Immature natural killer cell (primary cell): ENCODE results near the gene AMOT. TPM values are rescaled to one million over a fixed set of nuclear protein-coding genes. Genes with fewer than 3 reads are reported as not detected.

Experiments
- DNase-seq, 3 donors: peaks; one replicate each; pipeline ENCODE4 v3.0.0; 2022; ENCODE audit warnings: mixed read lengths in 1 of 3
- H3K27ac Mint-ChIP-seq, 6 donors: one replicate each; pipeline ENCODE4 v1.8.0; 2020; ENCODE audit warnings: mixed read lengths in 6 of 6, mild to moderate bottlenecking in 5 of 6, inconsistent platforms in 4 of 6, moderate library complexity in 3 of 6
- H3K27me3 Mint-ChIP-seq, 3 donors: one replicate each; pipeline ENCODE4 v1.8.0; 2020 to 2021; ENCODE audit warnings: low read depth in 3 of 3, mild to moderate bottlenecking in 3 of 3, mixed read lengths in 3 of 3, moderate library complexity in 3 of 3, inconsistent platforms in 1 of 3
- H3K36me3 Mint-ChIP-seq, 3 donors: one replicate each; pipeline ENCODE4 v1.8.0; 2020; ENCODE audit warnings: mixed read lengths in 3 of 3, inconsistent platforms in 2 of 3, mild to moderate bottlenecking in 2 of 3
- H3K4me1 Mint-ChIP-seq, 2 donors: one replicate each; pipeline ENCODE4 v1.8.0; 2020; ENCODE audit warnings: inconsistent platforms in 2 of 2, mild to moderate bottlenecking in 2 of 2, mixed read lengths in 2 of 2, moderate library complexity in 1 of 2
- H3K4me3 Mint-ChIP-seq, 5 donors: one replicate each; pipeline ENCODE4 v1.8.0; 2020; ENCODE audit warnings: mild to moderate bottlenecking in 5 of 5, mixed read lengths in 5 of 5, inconsistent platforms in 3 of 5, moderate library complexity in 3 of 5
- H3K9me3 Mint-ChIP-seq, 6 donors: one replicate each; pipeline ENCODE4 v1.8.0; 2020; ENCODE audit warnings: mild to moderate bottlenecking in 6 of 6, mixed read lengths in 6 of 6, inconsistent platforms in 4 of 6, moderate library complexity in 3 of 6
- polyA plus RNA-seq, 3 donors: library from polyadenylated mRNA; unstranded; fragments of 300-500 nt; fragmentation: Illumina TruSeq; gene quantifications; one replicate each; pipeline ENCODE4 v1.2.3, GENCODE V29; 2021

Gene AMOT
- polyA plus RNA-seq, 3 donors from 2014 or later = 4.0 to 8.1 (median 5.0) TPM

DNA sequence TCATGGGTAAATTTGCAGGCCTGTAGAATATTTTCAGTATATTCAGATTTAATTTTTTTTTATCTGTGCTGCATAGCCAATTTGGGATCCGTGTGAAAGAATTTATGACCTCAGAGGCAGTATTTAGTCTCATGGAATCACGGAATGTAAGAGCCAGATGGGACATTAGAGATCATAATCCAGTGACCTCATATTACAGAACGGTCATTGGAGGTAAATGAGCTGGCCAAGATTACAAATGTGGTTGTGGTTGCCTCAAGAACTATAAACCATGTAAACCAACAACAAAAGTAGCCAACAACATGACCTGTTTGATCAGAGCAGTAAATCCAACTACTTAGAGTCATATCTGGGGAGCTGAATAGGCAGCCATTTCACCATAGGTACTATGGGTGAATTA, 71.6 kb downstream of the AMOT start:
- peaks cover 2 to 11% (median 5%) of the 10 kb centered on the region in 3 donors for H3K27me3 Mint-ChIP-seq
- no peaks in the 10 kb centered on the region for H3K9me3 Mint-ChIP-seq
- no peak overlapping the region for H3K27ac Mint-ChIP-seq
- H3K4me3 Mint-ChIP-seq = no peak overlapping the region
- no peaks in the 10 kb centered on the region for H3K4me1 Mint-ChIP-seq
- H3K36me3 Mint-ChIP-seq = no peaks in the 10 kb centered on the region
- no peak for DNase-seq

DNA sequence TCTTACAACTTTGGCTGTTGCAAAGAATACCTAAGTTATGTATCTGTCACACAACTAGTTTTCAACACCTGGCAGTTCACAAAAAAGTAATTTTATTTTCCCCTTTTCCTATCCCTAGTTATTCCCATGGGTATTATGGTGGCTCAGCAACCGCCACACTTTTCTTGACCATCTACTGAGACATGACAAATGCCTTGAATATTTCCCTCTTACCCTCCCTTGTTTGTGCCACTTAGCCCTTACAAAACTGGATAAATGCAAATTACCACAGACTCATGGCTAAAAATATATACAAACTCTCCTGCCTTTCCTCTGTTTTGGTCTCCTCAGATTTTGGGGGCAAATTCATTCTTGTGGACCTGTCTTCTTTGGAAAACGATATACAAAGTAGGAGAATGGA, 72.1 kb downstream of the AMOT start:
- Mint-ChIP-seq H3K4me1 (no peaks in the 10 kb centered on the region), H3K4me3 (no peak overlapping the region), H3K9me3 (no peaks in the 10 kb centered on the region), H3K36me3 (no peaks in the 10 kb centered on the region), H3K27ac (no peak overlapping the region), H3K27me3 (peaks cover 2 to 11% (median 5%) of the 10 kb centered on the region in 3 donors)
- DNase-seq = no peak

DNA sequence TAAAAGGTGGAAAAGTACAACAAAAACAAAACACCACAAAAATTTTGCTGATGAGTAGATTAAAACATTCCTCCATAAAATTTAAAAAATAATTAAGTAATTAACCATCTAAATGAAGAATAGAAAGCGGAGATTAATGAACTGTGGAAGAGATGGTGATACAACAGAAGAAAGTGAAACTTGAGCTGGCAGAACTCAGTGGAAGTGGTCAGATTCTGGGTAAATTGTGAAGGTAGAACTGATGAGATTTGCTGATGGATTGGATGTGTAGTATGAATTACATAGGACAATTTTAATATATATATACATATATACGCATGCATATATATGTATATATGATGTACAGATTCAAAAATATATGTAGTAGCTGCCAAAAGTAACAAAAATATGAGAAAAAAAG, 73.9 kb downstream of the AMOT start:
- Mint-ChIP-seq H3K4me1 (no peaks in the 10 kb centered on the region), H3K27ac (no peak overlapping the region), H3K36me3 (no peaks in the 10 kb centered on the region), H3K4me3 (no peak overlapping the region), H3K9me3 (no peaks in the 10 kb centered on the region), H3K27me3 (peaks cover 2 to 7% (median 5%) of the 10 kb centered on the region in 3 donors)
- no peak for DNase-seq

DNA sequence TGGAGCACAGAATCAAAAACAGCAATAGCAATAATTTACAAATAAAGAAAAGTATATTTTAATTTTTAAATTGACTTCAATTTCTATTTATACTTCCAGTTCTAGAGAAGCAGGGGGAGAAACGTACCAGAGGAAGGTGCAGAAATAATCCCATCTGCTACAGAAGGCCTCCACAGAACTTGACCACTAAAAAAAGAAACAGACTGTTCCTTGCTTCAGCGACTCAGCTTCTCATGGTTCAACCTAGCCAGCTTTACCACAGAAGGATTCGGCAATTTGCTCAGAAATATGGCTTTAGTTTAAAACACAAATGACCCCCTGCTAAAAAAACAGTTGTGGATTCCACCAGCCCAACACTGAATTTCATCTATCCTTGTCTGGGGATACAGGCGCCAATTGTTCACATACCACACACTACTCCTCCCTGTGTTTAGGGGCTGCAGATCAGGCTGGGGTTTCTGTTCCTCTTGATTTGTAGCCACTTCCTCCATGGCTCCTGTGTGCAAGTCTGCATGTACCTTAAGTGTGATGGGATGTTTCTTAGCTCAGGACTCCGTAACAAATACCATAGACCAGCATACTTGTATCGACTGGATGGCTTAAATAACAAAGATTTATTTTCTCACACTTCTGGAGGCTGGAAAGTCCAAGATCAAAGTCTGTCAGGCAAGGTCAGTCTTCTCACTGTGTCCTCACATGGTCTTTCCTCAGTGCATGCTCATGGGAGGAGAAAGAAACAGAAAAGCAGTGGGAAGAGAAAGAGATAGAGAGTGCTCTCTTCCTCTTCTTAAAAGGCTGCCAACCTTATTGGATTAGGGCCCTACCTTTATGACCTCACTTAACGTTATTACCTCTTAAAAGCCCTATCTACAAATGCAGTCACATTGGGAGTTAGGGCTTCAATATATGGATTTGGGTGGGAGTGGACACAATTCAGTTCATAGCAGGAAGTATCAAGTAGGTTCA, 79.1 kb downstream of the AMOT start:
- Mint-ChIP-seq H3K4me3 (no peak overlapping the region), H3K36me3 (no peaks in the 10 kb centered on the region), H3K27me3 (peaks cover 0 to 12% (median 4%) of the 10 kb centered on the region in 3 donors), H3K27ac (no peak overlapping the region), H3K9me3 (no peaks in the 10 kb centered on the region), H3K4me1 (no peaks in the 10 kb centered on the region)
- DNase-seq = no peak

DNA sequence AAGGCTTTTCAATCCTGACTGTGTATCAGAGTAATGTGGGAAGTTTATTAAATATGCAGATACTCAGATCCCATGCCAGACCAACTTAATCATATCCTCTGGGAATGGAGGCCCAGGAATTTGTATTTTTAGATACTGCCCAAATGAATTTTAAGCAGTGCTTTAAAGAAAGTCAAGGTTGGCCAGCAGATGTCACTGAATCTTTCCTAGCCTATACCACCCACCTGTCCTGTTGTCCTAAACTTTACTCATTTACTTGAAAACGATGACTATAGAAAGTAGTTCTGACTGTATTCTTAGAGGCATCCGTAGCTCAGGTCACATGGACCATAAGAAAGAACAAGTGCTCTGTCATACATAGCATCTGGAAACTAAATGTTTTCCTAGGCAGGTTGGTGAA, 79.9 kb downstream of the AMOT start:
- H3K27ac Mint-ChIP-seq = no peak overlapping the region
- H3K36me3 Mint-ChIP-seq = no peaks in the 10 kb centered on the region
- H3K4me1 Mint-ChIP-seq = no peaks in the 10 kb centered on the region
- no peak overlapping the region for H3K4me3 Mint-ChIP-seq
- H3K9me3 Mint-ChIP-seq = no peaks in the 10 kb centered on the region
- H3K27me3 Mint-ChIP-seq = peaks cover 0 to 12% (median 4%) of the 10 kb centered on the region in 3 donors
- no peak for DNase-seq

DNA sequence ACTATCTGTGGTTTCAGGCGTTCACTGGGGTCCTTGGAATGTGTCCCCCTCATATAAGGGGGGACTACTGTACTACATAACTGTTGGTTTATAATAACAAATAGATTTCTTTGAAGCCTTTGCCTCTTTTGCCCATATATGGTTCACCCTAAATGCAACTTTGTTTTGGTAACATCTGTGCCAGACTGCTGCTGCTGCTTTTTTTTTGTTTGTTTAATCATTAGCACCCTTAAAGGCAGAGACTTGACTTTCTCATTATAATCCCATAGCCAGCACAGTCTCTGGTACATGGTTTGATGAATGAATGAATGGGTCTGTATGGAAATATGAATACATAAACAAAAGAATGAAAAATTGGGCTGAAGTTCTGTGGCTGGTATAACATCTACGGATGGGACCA, 80.7 kb downstream of the AMOT start:
- no peak for DNase-seq
- no peaks in the 10 kb centered on the region for H3K9me3 Mint-ChIP-seq
- H3K4me3 Mint-ChIP-seq = no peak overlapping the region
- H3K4me1 Mint-ChIP-seq = no peaks in the 10 kb centered on the region
- H3K27ac Mint-ChIP-seq = no peak overlapping the region
- H3K27me3 Mint-ChIP-seq = peaks cover 0 to 12% (median 4%) of the 10 kb centered on the region in 3 donors
- H3K36me3 Mint-ChIP-seq = no peaks in the 10 kb centered on the region

DNA sequence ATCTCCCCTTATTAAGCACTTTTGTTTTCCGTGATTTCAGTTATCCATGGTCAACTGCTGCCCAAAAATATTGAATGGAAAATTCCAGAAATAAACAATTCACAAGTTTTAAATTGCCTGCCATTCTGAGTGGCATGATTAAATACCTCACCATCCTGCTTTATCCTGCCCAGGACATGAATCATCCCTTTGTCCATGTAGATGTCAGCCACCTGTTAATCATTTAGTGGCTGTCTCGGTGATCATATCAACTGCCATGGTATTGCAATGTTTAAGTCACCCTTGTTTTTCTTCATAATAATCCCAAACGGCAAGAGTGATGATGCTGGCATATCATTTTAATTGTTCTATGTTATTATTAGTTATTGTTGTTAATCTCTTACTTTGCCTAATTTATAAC, 81.1 kb downstream of the AMOT start:
- Mint-ChIP-seq H3K4me3 (no peak overlapping the region), H3K9me3 (no peaks in the 10 kb centered on the region), H3K27me3 (peaks cover 0 to 12% (median 4%) of the 10 kb centered on the region in 3 donors), H3K36me3 (no peaks in the 10 kb centered on the region), H3K4me1 (no peaks in the 10 kb centered on the region), H3K27ac (no peak overlapping the region)
- DNase-seq = no peak

DNA sequence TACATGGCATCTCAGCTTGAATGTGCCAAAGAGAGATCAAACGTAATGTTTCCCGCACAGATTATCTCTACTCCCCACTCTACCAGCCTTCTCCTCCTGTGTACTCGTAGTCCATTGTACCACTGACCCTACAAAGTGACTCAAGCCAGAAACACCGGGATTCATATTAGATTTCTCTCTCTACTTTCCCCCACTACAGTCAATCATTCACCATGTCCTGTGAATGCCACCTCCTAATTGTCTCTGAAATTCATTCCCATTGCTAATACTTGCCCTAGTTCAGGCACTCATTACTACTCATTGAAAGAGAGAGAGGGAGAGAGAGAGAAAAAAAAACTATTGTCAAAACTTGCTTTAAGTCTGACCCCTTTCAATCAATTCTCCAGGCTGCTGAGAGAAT, 82.7 kb downstream of the AMOT start:
- Mint-ChIP-seq H3K4me3 (no peak overlapping the region), H3K4me1 (no peaks in the 10 kb centered on the region), H3K9me3 (no peaks in the 10 kb centered on the region), H3K36me3 (no peaks in the 10 kb centered on the region), H3K27me3 (peaks cover 0 to 16% (median 1%) of the 10 kb centered on the region in 3 donors), H3K27ac (no peak overlapping the region)
- DNase-seq = no peak

DNA sequence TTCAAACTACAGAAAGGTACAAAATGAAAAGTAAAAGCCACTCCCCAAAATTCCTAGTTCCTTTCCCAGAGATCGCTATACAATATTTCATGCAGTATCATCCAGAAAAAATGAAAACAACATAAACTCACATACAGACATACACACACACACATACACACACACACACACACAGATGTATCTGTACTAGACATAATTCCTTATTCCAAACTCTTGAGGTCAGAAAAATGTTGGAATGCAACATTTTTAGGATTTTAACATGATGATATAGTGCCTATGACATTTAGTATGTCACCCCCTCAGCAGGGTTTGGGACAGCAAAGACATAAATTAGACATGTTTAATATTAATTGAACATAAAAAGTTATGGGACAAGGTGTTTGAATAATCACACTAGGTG, 87.5 kb downstream of the AMOT start:
- Mint-ChIP-seq H3K4me1 (no peaks in the 10 kb centered on the region), H3K27ac (no peak overlapping the region), H3K4me3 (no peak overlapping the region), H3K36me3 (no peaks in the 10 kb centered on the region), H3K27me3 (peaks cover 0 to 11% (median 0%) of the 10 kb centered on the region in 3 donors), H3K9me3 (no peaks in the 10 kb centered on the region)
- DNase-seq = no peak

DNA sequence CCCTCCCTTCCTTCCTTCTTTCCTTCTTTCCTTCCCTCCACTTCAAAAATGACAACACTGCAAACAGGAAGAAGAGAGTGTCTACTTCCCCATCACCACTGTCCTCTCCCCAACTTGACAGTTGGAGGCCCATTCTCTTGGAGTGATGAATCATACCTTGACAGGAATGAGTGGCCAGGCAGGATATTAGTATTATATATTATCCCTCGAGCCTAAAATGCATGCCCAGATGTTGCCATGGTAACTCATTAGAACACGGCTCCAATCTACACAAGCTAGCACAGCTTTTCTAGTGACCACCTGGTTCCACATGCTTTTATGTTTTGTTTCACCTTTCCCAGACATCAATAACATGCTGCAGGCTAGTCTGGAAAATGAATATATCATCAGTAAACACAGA, 89.6 kb downstream of the AMOT start:
- Mint-ChIP-seq H3K27ac (no peak overlapping the region), H3K4me3 (no peak overlapping the region), H3K27me3 (peaks cover 0 to 13% (median 2%) of the 10 kb centered on the region in 3 donors), H3K36me3 (no peaks in the 10 kb centered on the region), H3K9me3 (no peaks in the 10 kb centered on the region), H3K4me1 (no peaks in the 10 kb centered on the region)
- no peak for DNase-seq

DNA sequence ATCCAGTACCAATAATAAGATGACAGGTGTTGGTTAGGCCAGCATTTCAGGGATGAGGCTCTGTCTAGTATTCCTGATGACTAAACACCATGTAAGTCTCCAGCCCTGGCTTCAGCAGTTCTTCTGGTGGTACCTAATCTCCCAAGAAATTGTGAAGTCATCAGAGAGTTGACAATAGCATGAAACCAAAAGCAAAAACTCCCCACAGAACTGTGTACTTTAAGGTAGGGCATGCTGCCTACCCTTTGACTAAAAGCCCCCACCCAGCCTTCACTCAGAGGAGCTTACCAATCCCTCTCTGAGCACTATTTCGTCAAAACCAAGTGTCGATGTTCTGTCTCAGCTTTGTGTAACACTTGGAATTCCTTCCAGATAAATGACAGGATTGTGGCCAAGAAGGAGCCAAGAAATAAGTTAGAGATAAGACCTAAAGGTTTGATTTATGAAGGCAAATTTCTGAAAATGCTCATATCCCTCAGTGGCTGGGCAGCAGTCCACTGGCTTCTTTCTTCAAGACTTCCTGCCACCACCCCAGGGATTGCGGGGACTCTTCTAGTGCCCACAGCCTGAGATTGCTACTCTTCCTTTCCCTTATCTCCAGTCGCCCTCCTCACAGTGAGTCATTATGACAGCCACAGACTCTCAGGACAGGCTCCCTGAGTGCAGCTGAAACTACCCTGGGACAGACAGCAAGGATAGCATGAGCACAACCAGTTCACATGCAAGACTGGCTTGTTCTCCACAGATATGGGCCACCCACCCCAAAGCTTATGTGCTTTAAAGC, 93.6 kb downstream of the AMOT start:
- H3K36me3 Mint-ChIP-seq = no peaks in the 10 kb centered on the region
- H3K4me1 Mint-ChIP-seq = no peaks in the 10 kb centered on the region
- DNase-seq = no peak
- H3K27me3 Mint-ChIP-seq = peaks cover 0 to 10% (median 2%) of the 10 kb centered on the region in 3 donors
- H3K4me3 Mint-ChIP-seq = no peak overlapping the region
- no peaks in the 10 kb centered on the region for H3K9me3 Mint-ChIP-seq
- no peak overlapping the region for H3K27ac Mint-ChIP-seq

DNA sequence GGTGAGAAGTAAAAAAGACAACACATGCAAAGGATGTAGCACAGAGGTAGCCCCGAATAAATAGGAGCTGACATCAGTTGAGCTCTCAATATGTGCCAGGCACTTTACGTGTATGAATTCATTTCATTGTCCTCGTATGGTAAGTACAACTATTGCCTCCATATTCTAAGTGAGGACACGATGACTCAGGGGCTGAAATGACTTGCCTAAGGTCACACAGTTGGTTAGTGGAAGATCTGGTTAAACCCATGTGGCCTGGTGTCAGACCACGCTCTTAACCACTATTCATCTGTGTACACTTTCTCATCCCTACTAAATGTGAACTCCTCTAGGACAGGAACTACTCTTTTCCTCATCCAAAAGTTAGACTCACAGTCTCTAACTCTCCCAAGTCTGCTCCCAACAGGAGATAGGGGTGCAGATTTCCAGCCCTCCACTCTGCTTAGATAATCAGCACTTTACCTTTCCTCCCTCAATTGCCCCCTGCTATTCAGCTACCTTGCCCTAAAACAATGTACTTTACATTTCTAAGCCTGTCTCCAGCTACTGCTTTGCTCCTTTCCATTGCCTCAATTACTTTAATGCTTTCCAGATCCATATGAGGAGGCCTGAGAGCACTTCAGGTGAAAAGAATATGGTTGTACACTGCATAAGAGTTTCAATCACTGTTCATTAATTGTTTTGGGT, 102.1 kb downstream of the AMOT start:
- no peak overlapping the region for H3K4me3 Mint-ChIP-seq
- no peaks in the 10 kb centered on the region for H3K9me3 Mint-ChIP-seq
- peaks cover 0 to 2% of the 10 kb centered on the region in 2 donors for H3K4me1 Mint-ChIP-seq
- DNase-seq = no peak
- no peaks in the 10 kb centered on the region for H3K36me3 Mint-ChIP-seq
- H3K27ac Mint-ChIP-seq = no peak overlapping the region
- H3K27me3 Mint-ChIP-seq = peaks cover 2 to 3% (median 3%) of the 10 kb centered on the region in 3 donors

DNA sequence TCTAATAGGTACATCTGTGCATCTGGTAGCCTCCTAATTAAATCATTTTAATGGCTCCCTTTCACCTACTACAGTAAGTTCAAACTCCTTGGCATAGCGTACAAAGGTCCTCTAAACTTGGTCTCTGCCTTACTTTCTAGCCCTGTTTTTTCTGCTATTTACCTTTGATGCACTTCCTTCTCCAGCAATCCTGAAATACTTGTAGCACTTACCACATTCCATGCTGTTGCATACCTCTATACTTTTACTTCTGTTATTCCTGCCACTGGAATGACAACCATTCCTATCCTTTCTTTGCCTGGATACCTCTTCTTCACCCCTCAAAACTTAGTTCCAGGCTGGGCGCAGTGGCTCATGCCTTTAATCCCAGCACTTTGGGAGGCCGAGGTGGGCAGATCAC, 104.3 kb downstream of the AMOT start:
- Mint-ChIP-seq H3K27me3 (peaks cover 2 to 8% (median 3%) of the 10 kb centered on the region in 3 donors), H3K4me1 (peaks cover 0 to 2% of the 10 kb centered on the region in 2 donors), H3K36me3 (no peaks in the 10 kb centered on the region), H3K4me3 (no peak overlapping the region), H3K9me3 (no peaks in the 10 kb centered on the region), H3K27ac (no peak overlapping the region)
- no peak for DNase-seq

DNA sequence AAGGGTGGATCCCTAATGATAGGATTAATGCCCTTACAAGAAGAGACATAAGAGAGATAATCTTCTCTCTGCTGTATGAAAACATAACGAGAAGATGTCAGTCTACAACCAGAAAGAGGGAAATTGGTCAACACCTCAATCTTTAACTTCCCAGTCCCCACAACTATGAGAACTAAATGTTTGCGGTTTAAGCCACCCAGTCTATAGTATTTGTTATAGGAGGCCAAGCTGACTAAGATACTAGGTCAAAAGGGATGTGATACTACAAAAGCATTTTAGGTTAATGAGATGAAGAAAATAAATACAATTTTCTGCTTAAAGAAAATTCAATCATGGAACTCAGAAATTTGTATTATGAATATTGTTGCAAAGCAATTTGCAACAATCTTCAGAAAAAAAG, 105.5 kb downstream of the AMOT start:
- H3K36me3 Mint-ChIP-seq = no peaks in the 10 kb centered on the region
- peaks cover 0 to 2% of the 10 kb centered on the region in 2 donors for H3K4me1 Mint-ChIP-seq
- H3K9me3 Mint-ChIP-seq = no peaks in the 10 kb centered on the region
- no peak for DNase-seq
- H3K27me3 Mint-ChIP-seq = peaks cover 5 to 9% (median 7%) of the 10 kb centered on the region in 3 donors
- no peak overlapping the region for H3K4me3 Mint-ChIP-seq
- H3K27ac Mint-ChIP-seq = no peak overlapping the region
